Frontal cortex (tissue), 4 donors: ENCODE measurements around the gene SPATA31A5. TPM values are rescaled to one million over a fixed set of nuclear protein-coding genes. Genes with fewer than 3 reads are reported as not detected.
"Not testable (repeated sequence)": the region's sequence is repeated elsewhere in the genome, so short reads cannot be mapped to it uniquely, and the experiment has no call there.

Experiments used
- DNase-seq, 2 donors: peaks; one replicate each; pipeline ENCODE4 v3.0.0; 2012; ENCODE audit warnings: low spot score in 2 of 2
- FAIRE-seq: peaks from 2 replicates; lab custom pipeline; 2012; peaks lifted over from hg19 to GRCh38; lab: Jason Lieb, UNC
- small RNA-seq: library from RNA; depleted of rRNA; stranded (forward); fragments of <200 nt; gene quantifications from one replicate; pipeline ENCODE3, GENCODE V24; 2014
- total RNA-seq: library from RNA; depleted of rRNA; stranded (reverse); fragments of >200 nt; gene quantifications from one replicate; pipeline ENCODE4 v1.2.3, GENCODE V29; 2014
- donor health status: control.
- donor health status: control.
- donor health status: control.

Gene SPATA31A5
- not detected for total RNA-seq

GRCh38 chr9:60914107-60914506, at the start of gene SPATA31A5:
TSS of gene SPATA31A5 (plus strand) at chr9:60914407. CDS start at chr9:60914436, 29 bp downstream.
- FAIRE-seq, DNase-seq: not testable (repeated sequence)

GRCh38 chr9:60962990-60963350, 48.8 kb downstream of the SPATA31A5 start:
- DNase-seq, FAIRE-seq: not testable (repeated sequence)

- not testable (repeated sequence) for DNase-seq, FAIRE-seq
Observed at GRCh38 chr9:60966382-60966781, 52.2 kb downstream of the SPATA31A5 start.

Small RNA genes within 50 kb of the gene (small RNA-seq; reads per million reads assigned to genes)
- gene AL590491.3: not detected
